OCI-LY1 (cell line): ENCODE measurements around the gene CHST4.
A peak's percentile ranks its signal among the peaks of the same experiment; 100 is the strongest.

Experiments
- H2AFZ ChIP-seq: fragments of 200-600 bp; sonication (generic), shearing (Covaris generic); 2 replicates; pipeline ENCODE4 v1.6.0; 2014; ENCODE audit warnings: antibody characterized with exemption, mild to moderate bottlenecking, low read length
- H3F3A ChIP-seq: fragments of 200-600 bp; sonication (generic), shearing (Covaris generic); 2 replicates; pipeline ENCODE4 v1.6.0; 2014; ENCODE audit warnings: mild to moderate bottlenecking, antibody characterized with exemption, low read length, moderate library complexity; ENCODE audit not compliant: insufficient read depth
- H3K27ac ChIP-seq: fragments of 200-600 bp; sonication (generic); 2 replicates; pipeline ENCODE4 v1.5.1; 2014; ENCODE audit warnings: low read length, mixed run types, mild to moderate bottlenecking, low read depth; ENCODE audit not compliant: poor library complexity, severe bottlenecking
- H3K27me3 ChIP-seq: fragments of 200-600 bp; sonication (generic); 2 replicates; pipeline ENCODE4 v1.6.0; 2014; ENCODE audit warnings: antibody characterized with exemption, mild to moderate bottlenecking, low read length, moderate library complexity; ENCODE audit not compliant: insufficient read depth
- H3K36me3 ChIP-seq: fragments of 200-600 bp; sonication (generic); 2 replicates; pipeline ENCODE4 v1.6.1; 2014; ENCODE audit warnings: mild to moderate bottlenecking, antibody characterized with exemption, low read length, moderate library complexity, mixed read lengths; ENCODE audit not compliant: insufficient read depth
- H3K4me1 ChIP-seq: fragments of 200-600 bp; sonication (generic); 2 replicates; pipeline ENCODE4 v1.5.1; 2014; ENCODE audit warnings: mild to moderate bottlenecking, low read length, moderate library complexity; ENCODE audit not compliant: insufficient read depth, severe bottlenecking
- H3K4me2 ChIP-seq: fragments of 200-600 bp; sonication (generic), shearing (Covaris generic); 2 replicates; pipeline ENCODE4 v1.6.1; 2014; ENCODE audit warnings: low read length
- H3K4me3 ChIP-seq: fragments of 200-600 bp; sonication (generic); 2 replicates; pipeline ENCODE4 v1.5.1; 2014; ENCODE audit warnings: low read length, low read depth, mild to moderate bottlenecking, mixed read lengths; ENCODE audit not compliant: poor library complexity, severe bottlenecking
- H3K79me2 ChIP-seq: fragments of 200-600 bp; shearing (Covaris generic); 2 replicates; pipeline ENCODE4 v1.6.1; 2016; ENCODE audit warnings: mixed run types, low read length, mixed read lengths; ENCODE audit not compliant: insufficient read depth
- H3K9ac ChIP-seq: fragments of 200-600 bp; sonication (generic), shearing (Covaris generic); 2 replicates; pipeline ENCODE4 v1.6.1; 2014; ENCODE audit warnings: mild to moderate bottlenecking, low read length, mixed read lengths
- H3K9me2 ChIP-seq: fragments of 200-600 bp; sonication (generic), shearing (Covaris generic); 2 replicates; pipeline ENCODE4 v1.6.1; 2014; ENCODE audit warnings: low read depth, mild to moderate bottlenecking, low read length, mixed read lengths
- H3K9me3 ChIP-seq: fragments of 200-600 bp; shearing (Covaris generic); 2 replicates; pipeline ENCODE4 v1.6.1; 2014; ENCODE audit warnings: low read length, mixed read lengths
- H4K20me1 ChIP-seq: fragments of 200-600 bp; sonication (generic), shearing (Covaris generic); 2 replicates; pipeline ENCODE4 v1.6.0; 2016; ENCODE audit warnings: mild to moderate bottlenecking, low read length; ENCODE audit not compliant: insufficient read depth
- CTCF ChIP-seq: fragments of 200-600 bp; sonication (generic), shearing (Covaris generic); IDR thresholded peaks from 2 replicates; pipeline ENCODE4 v1.5.1; 2017; ENCODE audit warnings: mild to moderate bottlenecking, antibody characterized with exemption, low read length, moderate library complexity, mixed read lengths
- EZH2 ChIP-seq: fragments of 200-600 bp; sonication (generic), shearing (Covaris generic); IDR thresholded peaks from 2 replicates; pipeline ENCODE4 v1.8.0; 2017; ENCODE audit warnings: borderline replicate concordance, mixed run types, mild to moderate bottlenecking, antibody characterized with exemption, low read length, moderate library complexity, mixed read lengths

CHST4 gene

DNA sequence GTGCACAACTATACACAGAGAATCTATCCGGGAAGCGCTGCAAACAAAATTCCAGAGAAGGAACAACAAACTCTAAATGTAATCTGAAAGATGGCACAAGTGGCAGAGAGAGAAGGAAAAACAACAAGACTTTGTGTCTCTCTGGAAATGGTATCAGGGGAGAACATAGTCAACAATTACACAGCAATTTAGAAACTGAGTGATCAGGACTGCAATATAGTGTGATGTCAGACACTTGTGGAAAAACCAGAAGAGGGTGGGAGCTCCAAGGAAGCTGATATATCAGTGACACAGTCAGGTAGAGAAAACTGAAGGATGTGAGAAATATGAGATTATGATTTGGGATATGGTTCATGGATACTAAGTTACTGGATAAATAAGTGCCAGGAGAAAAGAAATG, 45.3 kb upstream of the CHST4 start:
- no peak overlapping the region for H3K9ac ChIP-seq
- H3K4me2 ChIP-seq = no peak overlapping the region
- no peak overlapping the region for H3K4me3 ChIP-seq
- no peaks in the 10 kb centered on the region for H3K9me2 ChIP-seq
- H3K27me3 ChIP-seq = no peaks in the 10 kb centered on the region
- peaks cover 9% of the 10 kb centered on the region for H3K4me1 ChIP-seq
- H3K27ac ChIP-seq = no peak overlapping the region
- no peaks in the 10 kb centered on the region for H3F3A ChIP-seq
- H3K79me2 ChIP-seq = no peaks in the 10 kb centered on the region
- H3K36me3 ChIP-seq = peaks cover 13% of the 10 kb centered on the region; the same call in 1 of the 2 replicates
- no peaks in the 10 kb centered on the region for H4K20me1 ChIP-seq
- no peaks in the 10 kb centered on the region for H3K9me3 ChIP-seq
- TF ChIP-seq CTCF (no peak), EZH2 (no peak)
- no peak overlapping the region for H2AFZ ChIP-seq

DNA sequence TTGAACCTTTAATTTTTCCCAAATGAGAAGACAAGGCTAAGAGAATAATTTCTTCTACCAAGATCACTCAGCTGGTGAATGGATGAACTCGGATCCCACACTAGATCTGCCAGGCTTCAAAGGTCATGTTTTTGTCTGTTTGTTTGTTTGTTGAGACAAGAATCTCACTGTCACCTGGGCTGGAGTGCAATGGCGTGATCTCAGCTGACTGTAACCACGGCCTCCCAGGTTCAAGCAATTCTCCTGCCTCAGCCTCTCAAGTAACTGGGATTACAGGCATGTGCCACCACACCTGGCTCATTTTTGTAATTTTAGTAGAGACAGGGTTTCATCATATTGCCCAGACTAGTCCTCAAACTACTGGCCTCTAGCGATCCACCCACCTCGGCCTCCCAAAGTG, 43.7 kb upstream of the CHST4 start:
- no peaks in the 10 kb centered on the region for H4K20me1 ChIP-seq
- no peaks in the 10 kb centered on the region for H3K9me3 ChIP-seq
- H3K9me2 ChIP-seq = no peaks in the 10 kb centered on the region
- H3K27me3 ChIP-seq = no peaks in the 10 kb centered on the region
- no peaks in the 10 kb centered on the region for H3K79me2 ChIP-seq
- H3K4me2 ChIP-seq = no peak overlapping the region
- H2AFZ ChIP-seq = no peak overlapping the region
- no peak overlapping the region for H3K27ac ChIP-seq
- no peak overlapping the region for H3K9ac ChIP-seq
- no peaks in the 10 kb centered on the region for H3K36me3 ChIP-seq
- H3F3A ChIP-seq = no peaks in the 10 kb centered on the region
- H3K4me1 ChIP-seq = peaks cover 9% of the 10 kb centered on the region
- H3K4me3 ChIP-seq = no peak overlapping the region
- no peak for TF ChIP-seq CTCF
- no peak for TF ChIP-seq EZH2

DNA sequence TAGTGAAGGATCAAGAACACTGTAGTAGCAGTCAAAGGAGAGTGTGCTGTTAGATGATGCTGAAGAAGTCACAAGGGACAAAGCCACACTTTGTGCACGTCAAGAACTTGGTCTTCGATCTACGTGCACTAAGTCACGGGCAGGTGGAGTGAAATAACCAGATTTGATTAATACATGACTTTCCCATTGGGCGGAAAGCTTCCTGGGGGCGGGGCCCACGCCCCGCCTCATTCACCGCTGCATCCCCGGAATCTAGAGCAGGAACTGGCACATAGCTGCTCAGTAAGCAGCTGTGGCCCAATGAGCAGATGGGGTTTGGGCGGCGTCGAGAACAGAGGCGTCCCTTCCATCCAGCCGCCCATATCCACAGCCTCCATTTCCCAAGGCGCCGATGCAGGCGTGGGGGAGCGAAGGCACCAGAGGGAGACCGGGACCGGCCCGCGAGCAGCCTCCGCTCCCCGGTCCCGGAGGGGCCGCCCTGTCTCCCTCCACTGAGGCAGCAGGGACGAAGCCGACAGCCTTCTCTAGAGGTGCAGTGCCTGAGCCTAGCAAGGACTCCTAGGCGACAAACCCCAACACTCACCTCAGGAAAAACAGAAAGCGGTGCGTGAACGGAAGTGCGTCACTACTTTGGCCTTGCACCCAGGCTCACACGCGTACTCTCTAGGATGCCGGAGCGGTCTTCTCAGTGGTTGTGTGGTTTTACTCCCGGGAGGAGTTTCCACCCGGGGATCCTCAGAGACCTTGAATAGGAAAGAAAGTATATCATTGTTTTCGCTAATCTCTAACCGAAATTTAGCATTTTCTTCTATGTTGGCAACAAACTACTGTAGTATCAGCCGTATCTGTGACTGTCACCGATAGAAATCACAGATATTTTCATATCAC, 42.0 kb upstream of the CHST4 start:
- Histone ChIP-seq H3K79me2 (no peaks in the 10 kb centered on the region), H3K4me2 (peak overlapping the region; percentile 71), H3F3A (no peaks in the 10 kb centered on the region), H3K9me2 (no peaks in the 10 kb centered on the region), H3K27ac (no peak overlapping the region), H2AFZ (peak overlapping the region; percentile 64), H3K9ac (peak overlapping the region; percentile 75), H4K20me1 (no peaks in the 10 kb centered on the region), H3K27me3 (no peaks in the 10 kb centered on the region), H3K36me3 (no peaks in the 10 kb centered on the region), H3K9me3 (no peaks in the 10 kb centered on the region), H3K4me3 (peak overlapping the region; percentile 86), H3K4me1 (peaks cover 9% of the 10 kb centered on the region)
- no peak for TF ChIP-seq CTCF
- TF ChIP-seq EZH2 = no peak
